Stimulated activated CD8-positive, alpha-beta memory T cell treated with anti-CD3 and anti-CD28 coated beads, Interleukin-7, amount 100 ng/mL, for 48 hours (primary cell): Measurements from ENCODE around the gene DNAJB6.

Experiments used
- DNase-seq, 2 donors: peaks; one replicate each; pipeline ENCODE4 v3.0.0-alpha.2; 2020; ENCODE audit warnings: low read depth in 1 of 2; ENCODE audit errors: extremely low read depth in 1 of 2

The DNAJB6 gene

DNA sequence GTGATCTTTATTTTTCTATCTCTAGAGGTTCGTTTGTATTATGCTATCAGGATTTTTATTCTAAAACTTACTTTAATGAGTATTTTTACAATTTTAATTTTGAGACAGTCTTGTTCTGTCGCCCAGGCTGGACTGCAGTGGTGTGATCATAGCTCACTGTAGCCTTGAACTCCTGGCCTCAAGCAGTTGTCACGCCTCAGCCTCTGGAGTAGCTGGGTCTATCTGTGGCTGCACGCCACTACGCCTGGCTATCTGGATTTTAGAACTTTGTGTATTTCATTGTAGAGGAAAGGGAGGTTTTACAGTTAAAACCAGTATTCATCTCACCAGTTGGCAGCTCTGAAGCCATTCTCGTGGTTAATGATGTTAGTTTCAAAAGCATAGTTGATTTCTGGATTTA, 25.9 kb downstream of the DNAJB6 start:
- no peak for DNase-seq

DNA sequence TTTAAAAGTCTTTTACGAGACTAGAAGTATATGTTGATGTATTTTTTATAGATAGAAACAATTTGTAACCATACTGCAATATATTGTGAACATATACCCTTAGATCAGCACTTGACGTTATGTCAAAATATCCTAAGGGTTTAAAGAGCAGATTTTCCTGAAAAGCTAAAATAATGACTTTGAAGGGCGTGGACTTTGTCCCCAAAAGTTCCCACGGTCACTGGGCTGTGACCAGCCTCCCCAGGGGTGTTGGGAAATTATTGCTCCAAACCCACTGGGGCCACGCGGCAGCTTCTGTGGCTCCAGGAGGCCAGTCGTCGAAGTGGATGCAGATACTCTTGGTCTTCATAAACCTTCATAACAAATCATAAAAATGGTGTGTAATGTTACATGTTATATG, 29.9 kb downstream of the DNAJB6 start:
- DNase-seq: no peak

DNA sequence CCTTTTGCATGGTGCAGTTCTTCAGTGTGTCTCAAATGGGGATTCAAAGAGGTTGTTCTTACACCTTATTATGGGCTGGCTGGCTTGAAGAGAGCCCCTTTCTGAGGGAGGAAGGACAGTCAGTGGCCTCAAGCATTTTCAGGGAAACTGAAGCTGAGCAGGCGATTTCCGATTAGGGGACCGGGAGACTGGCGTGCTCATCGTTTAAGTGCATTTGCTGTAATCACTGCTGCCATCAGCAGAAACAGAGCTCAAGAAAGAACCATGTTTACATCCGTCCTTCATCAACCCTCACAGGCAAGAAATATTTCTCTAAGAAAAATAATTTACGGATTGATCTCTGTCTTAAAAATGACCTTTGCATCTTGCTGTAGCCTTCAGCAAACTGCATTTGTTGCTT, 32.2 kb downstream of the DNAJB6 start:
- DNase-seq: no peak

DNA sequence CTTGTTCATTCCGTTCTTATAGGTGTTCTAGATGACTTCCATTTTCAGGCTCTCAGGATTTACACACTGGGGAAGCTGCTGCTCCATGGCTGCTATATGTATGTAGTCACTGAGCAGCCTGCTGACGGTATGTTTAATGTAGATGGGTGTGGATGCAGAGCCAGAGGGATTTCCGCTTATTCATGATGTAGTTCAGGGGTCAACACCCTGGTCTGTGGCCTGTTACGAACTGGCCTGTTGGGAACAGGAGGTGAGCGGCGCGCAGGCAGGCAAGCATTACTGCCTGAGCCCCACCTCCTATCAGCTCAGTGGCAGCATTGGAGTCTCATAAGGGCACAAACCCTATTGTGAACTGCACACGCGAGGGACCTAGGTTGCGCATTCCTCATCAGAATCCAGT, 33.9 kb downstream of the DNAJB6 start:
- DNase-seq: no peak

DNA sequence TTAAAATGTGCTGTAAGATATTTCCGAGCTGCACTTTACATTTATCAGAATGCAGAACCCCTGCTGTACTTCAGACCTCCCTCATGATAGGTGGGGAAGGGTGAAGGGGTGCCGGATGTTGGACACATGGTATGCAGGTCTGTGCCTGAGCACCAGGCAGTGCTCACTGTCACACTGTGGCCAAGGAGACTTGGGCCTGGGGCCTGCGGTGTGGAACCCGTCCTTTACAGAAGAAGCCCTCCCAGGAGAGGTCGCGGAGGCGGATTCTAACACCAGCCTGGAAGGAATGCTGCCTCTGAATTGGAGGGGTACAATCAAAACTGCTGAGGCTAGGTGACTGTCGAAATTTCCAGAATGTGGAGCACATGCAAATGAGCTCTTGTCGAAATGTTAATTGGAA, 34.5 kb downstream of the DNAJB6 start:
- no peak for DNase-seq

DNA sequence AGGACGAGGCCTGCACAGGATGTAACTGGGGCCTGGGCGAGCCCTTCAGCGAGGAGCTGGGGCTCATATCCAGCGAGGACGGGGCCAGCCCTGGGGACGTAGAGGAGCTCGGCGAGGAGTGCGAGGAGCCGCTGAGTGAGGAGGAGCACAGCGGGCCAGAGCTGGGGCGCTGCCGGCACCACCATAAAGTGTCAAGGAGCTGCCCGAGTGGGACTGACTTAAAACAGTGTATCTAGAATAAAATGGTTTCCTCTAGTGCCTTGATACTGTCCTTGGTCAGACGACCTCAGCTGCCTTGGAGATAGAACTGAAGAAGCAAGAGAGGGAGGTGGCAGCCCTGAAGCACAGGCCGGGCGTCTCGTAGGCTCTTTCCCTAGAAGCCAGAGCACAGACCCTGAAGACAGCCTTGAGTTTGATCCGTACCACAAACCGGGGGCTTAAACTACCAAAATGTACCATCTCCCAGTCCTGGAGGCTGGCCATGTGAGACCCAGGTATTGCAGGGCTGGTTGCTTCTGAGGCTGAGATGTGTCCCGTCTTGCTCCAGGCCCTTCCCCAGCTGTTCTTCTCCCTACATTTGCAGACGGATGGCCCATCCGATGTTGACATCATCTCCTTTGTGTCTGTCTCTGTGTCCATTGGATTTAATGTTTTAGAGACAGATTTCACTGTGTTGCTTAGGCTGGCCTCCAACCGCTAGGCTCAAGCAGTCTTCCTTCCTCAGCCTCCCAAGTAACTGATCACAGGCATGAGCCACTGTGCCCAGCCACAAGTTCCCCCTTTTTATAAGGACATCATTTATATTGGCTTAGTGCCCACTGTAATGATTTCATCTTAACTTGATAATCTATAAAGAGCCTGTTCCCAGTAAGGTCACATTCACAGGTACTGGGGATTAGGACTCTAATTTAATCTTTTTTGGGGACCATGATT, 35.8 kb downstream of the DNAJB6 start:
- DNase-seq: no peak

DNA sequence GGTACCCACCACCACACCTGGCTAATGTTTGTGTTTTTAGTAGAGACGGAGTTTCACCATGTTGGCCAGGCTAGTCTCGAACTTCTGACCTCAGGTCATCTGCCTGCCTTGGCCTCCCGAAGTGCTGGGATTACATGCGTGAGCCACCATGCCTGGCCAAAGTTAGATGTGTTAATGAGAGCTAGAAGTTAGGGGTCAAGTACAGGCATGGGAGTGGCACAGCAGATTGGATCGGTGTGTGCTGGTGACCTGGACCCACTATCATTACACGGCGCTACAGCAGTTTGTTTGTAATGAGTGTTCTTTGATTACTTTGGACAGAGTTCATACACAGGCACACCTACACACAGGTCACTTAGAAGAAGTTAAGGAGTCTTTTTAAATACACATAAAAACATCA, 36.7 kb downstream of the DNAJB6 start:
- DNase-seq: no peak

DNA sequence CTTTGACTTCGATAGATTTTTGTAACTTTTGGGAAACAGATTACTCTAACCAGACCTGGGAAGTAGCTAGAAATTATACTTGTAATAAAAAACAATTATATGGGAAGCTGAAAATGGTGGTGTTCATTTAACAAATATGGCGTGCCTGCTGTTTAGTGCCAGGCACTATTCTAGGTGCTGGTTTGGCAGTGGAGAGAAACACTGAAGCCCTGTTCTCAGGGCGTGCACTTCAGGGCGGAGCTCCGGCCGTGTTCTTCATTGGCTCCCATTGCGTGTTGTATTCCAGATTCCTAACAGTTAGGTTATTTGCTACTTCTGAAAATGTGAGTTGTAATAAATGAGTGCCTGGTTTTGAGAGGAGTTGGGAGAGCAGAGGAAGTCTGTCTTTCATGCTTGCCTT, 38.6 kb downstream of the DNAJB6 start:
- no peak for DNase-seq

DNA sequence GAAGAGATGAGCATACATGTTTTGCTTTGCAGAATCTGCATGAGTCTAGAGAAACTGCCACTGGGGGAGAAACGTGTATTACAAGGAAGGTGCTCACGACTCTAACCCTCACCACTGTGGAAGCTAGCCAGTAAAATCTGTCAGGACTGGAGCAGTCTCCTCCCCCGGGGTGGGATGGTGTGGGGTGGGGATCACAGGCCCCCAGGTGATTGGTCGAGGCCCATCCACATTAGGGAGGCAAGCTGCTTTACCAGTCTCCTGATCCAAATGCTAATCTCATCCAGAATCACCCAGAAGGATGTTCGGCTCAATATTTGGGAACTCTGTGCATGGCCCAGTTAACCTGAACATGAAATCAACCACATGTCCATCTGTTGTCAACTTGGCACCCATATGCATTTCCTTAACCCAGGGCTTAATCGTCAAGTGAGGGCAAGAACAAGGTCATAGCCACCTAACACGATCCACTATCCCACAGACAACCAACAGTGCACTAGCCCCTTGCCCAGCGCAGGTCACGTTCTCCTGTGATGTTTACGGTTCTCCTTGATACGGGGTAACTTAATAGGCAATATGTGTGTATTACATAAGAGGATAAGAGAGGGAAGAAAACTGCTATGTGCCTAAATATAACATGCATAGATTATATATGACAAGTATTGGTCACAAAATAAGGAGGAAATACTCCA, 40.8 kb downstream of the DNAJB6 start:
- no peak for DNase-seq

DNA sequence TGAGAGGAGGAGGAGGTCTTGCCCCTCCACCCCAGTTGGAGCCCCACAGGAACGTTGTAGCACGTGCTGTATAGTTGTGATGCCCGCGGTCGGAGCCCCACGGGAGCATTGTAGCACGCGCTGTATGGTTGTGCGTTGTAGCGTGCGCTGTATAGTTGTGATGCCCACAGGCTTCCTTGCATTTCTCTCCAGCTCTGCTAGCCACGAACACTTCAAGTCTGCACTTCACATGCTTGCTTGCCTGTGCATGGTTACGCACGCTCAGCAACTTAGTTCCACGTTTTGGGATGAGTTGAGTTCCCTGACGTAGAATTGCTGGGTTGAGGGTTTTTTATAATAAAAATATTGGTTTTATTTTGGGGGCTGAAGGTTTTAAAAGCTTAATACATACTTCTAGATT, 41.6 kb downstream of the DNAJB6 start:
- no peak for DNase-seq

DNA sequence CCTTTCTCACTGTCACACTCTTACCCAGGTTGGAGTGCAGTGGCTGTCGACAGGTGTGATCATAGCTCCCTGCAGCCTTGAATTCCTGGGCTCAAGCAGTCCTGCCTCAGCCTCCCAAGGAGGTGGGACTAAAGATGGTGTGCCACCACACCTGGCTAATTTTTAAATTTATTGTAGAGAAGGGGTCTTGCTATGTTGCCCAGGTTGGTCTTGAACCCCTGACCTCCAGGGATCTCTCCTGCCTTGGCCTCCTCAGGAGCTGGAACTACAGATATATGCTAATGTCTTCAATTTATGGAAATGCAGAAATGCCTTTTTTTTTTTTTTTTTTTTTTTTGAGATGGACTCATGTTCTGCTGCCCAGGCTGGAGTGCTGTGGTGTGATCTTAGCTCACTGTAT, 42.7 kb downstream of the DNAJB6 start:
- DNase-seq: no peak

DNA sequence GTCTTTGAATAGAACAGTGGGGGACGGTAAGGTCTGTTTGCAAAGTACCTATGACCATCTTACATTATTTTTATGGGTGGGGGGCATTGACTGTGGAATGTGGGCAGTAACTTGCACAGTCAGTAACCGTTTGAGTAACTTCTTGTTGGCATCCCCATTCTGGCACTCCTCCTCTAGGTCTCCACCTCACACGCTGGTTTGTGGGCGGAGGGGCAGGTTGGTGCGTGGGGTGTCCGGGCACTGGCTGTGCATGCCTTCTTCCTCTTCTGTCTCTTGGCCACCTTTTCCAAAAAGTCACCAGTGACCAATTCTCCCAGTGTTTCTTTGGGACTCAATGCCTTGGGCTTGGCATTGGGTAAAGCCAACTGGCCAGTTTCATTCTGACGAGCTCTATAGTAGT, 43.6 kb downstream of the DNAJB6 start:
- no peak for DNase-seq

DNA sequence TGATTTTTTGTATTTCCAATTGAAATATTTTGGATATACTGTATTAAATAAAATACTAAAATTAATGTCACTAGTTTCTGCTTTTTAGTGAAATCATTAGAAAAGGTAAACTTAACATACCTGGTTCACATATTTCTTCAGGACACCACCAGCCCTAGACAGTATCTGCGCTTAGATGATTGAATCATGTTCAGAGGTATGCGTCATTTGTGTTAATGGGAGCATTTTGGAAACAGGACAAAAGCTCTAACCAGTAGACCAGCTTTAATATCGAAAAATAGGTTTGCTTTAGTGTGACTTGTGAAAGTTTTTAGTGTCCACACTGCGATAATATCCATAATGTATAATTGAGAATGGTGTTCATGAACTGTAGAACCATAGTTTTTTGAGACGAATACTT, 47.1 kb downstream of the DNAJB6 start:
- no peak for DNase-seq

DNA sequence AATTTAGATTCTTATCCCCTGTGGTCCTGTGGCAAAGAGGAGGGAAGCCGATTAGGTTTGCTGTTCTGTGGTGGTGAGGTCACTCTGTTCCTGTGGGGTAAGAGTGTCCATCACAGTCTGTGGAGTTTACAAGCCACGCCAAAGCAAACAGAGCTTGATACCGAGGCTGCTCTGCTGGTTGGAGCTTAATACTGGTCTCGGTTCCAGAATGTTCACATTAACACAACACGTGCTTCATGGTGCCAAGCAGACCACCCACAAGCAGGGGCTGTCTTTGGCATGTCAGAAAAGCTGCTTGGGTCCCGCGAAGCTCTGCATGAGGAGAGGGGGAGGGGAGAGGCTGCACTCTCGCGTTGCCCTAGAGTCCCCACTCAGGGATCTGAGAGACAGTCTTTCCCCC, 47.5 kb downstream of the DNAJB6 start:
- no peak for DNase-seq

DNA sequence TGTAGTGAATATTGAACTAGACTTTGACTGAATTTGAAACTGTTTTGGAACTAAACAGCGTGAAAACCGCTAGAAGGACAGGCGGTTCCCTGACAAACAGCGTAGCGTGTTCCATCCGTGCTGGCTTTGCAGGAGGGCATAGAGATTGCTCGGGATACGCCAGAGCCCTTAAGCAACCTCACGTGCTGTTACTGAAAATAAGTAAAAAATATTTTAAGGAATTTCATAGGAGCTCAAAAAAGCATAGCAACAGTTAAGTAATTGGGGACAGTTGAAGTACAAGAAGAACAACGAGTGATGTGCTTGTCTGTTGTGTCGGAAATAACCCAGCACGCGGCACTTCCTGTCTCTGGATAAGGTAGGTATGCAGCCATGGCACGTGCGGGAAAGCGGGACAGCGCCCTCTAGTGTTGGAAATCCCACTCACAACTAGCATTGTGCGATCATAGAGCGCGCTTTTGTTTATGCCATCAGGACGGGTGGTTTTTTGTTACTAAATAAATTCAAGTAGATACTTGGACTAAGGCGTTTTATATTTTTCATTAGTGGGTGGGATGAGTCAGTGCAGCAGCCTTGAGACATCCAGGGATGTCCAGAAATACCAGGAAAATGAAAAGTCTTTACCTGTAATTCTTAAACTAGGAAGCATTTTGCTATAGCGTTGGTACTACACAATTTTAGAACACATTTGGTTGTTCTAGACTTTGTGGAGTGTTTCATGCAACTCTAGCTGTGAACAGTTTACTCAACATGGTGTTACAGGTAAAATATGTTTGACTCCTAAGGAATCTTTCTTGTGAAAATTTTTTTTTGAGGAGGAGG, 50.4 kb downstream of the DNAJB6 start:
- peak; percentile 56 to 80 for DNase-seq

DNA sequence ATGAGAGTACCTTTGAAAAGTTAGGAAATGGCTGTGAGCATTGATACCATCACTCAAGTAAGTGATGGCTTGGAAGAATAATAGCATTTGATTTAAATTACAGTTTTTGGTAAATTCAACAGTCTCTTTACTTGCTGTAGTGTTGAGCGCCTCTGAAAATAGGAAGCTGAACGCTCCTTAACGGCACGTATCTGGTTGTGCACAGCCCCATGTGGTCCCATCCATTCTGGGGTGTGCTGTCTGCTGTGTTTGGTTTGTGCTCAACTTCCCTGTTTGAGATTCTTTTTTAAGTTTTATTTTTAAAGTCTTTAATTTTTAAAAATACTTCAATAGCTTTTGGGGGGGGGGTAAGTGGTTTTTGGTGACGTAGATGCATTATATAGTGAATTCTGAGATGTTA, 51.5 kb downstream of the DNAJB6 start:
- DNase-seq: no peak

DNA sequence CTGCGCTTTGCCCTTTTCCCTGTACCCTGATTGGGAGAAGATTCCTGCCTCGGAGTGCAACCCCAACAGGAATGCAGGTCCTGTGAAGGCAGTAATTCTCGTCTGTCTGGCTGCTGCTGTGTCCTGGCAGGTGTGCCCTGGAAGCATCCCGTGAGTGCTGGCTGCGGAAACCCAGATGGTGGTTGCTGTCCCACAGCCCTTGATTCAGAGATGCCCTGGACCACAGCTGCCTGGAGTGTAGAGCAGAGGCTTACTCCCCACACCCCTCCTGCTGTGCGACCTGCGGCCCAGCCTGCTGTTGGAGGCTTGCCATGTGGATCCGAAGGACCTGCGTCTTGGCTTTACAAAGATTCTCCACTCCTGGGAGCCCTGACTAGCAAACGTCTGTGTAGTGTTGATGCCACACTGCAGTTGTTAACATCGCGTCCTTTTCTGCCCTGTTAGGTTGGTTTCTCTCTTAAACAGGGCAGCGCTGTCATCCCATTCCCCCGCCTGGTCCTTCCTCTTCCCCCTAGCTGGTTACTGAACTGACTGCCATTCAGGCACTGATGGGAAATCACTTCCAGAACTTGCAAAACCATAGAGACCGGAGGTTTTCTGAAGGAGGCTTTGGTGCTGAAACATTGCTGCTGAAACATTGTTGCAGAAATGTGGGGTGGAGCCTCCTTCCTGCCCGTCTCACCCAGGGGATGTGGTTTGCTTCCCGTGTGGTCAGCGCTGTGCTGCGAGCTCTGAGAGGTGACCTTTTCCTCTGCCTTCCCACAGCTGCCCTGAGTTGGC, 53.3 kb downstream of the DNAJB6 start:
- no peak for DNase-seq

DNA sequence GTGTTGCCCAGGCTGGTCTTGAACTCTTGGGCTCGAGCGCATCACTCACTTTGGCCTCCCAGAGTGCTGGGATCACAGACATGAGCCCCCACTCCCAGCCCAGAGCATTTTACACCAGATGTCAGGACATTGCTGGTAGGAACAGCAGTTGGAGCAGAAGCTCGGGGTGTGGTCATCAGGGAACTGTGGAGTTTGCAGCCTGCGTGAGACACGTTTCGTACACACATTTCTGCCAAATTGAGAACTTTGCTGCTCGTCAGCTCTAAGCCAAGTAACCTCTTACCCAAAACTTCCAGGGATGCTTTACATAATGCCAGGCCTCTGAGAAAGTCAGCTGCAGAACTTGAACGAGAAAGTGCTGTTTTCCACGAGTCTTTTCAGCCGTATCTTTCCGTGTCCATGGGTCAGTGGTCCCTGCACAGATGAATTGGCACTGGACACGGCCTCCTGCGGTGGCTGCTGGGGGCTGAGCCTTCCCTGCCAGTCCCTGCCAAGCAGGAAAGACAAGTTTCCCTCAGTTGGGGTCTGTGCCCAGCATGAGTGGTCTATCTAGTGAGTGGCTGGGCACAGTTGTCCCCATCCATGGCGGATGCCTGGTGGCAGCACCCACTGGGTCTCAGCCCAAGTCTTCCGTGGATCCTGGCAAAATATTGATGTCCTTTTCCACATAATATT, 54.4 kb downstream of the DNAJB6 start:
- no peak for DNase-seq

DNA sequence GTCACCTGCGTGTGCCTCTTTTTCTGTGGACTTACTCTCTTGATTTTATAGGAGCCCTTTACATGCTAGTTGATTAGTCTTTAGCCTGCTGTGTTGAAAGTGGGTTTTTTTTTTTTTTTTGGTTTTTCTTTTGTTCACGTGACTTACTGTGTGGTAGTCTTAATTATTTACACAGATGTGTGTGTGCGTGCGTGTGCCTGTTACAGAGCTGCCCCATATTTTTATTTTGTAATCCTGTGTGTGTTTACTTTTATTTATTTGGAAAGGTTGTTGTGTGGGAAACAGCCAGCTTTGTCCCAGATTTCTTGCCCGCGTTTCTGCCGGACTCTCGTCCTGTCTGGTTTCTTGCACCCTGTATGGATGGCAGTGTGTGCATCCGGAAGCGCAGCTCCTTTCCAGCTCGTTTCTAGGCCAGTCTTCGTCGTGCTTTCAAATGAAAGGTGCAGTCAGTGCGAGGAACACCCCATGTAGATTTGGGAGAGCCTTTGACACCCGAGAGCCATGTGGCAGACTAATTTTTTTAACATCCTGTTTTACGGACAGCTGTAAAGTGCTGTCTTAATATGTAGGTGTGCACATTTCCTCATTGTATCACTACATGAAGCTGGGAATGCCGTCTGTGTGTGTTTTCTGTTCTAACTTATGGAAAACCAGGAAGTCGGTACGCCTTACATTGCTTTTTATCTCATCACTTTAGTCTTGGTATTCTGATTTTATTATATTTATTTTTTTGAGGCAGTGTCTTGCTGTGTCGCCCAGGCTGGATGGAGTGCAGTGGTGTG, 55.6 kb downstream of the DNAJB6 start:
- DNase-seq: no peak
